Parathyroid adenoma (tissue), 2 donors: ENCODE results near the gene RTP5.
"Not testable (repeated sequence)": the region's sequence is repeated elsewhere in the genome, so short reads cannot be mapped to it uniquely, and the experiment has no call there.

Experiments used
- H2AFZ ChIP-seq: fragments of 300-600 bp; sonication (generic); one replicate; pipeline ENCODE4 v1.7.0; 2017; ENCODE audit warnings: antibody characterized with exemption, mild to moderate bottlenecking
- H3K27ac ChIP-seq: fragments of 300-600 bp; sonication (generic); one replicate; pipeline ENCODE4 v1.7.0; 2017
- H3K27me3 ChIP-seq: fragments of 300-600 bp; sonication (generic); one replicate; pipeline ENCODE4 v1.7.0; 2017; ENCODE audit warnings: low read length; ENCODE audit not compliant: control insufficient read depth, insufficient read depth
- H3K36me3 ChIP-seq: fragments of 300-600 bp; sonication (generic); one replicate; pipeline ENCODE4 v1.7.0; 2017; ENCODE audit warnings: low read length; ENCODE audit not compliant: control insufficient read depth, insufficient read depth
- H3K4me1 ChIP-seq: fragments of 300-600 bp; sonication (generic); one replicate; pipeline ENCODE4 v1.7.0; 2017; ENCODE audit warnings: control low read depth
- H3K4me2 ChIP-seq: fragments of 300-600 bp; sonication (generic); one replicate; pipeline ENCODE4 v1.7.0; 2017; ENCODE audit warnings: low read length
- H3K4me3 ChIP-seq: fragments of 300-600 bp; sonication (generic); one replicate; pipeline ENCODE4 v1.7.0; 2017; ENCODE audit warnings: low read depth, low read length
- H3K79me2 ChIP-seq: fragments of 300-600 bp; sonication (generic); one replicate; pipeline ENCODE4 v1.7.0; 2017; ENCODE audit warnings: control low read depth
- H3K9ac ChIP-seq: fragments of 300-600 bp; sonication (generic); one replicate; pipeline ENCODE4 v1.7.0; 2017; ENCODE audit warnings: mild to moderate bottlenecking
- H3K9me3 ChIP-seq: fragments of 300-600 bp; sonication (generic); one replicate; pipeline ENCODE4 v1.7.0; 2017; ENCODE audit warnings: low read length; ENCODE audit not compliant: control insufficient read depth
- CTCF ChIP-seq: fragments of 300-600 bp; sonication (generic); IDR thresholded peaks from one replicate; pipeline ENCODE4 v1.7.0; 2017; ENCODE audit warnings: antibody characterized with exemption, mild to moderate bottlenecking
- donor health status: primary hyperparathyroidism.

The RTP5 gene

GRCh38 chr2:241904791-241905710 lies 35.5 kb downstream of the RTP5 start:
- Histone ChIP-seq H3K27ac (no peak overlapping the region), H3K4me2 (no peak overlapping the region), H3K9ac (no peak overlapping the region), H3K27me3 (no peaks in the 10 kb centered on the region), H2AFZ (no peak overlapping the region), H3K4me1 (peaks cover 2% of the 10 kb centered on the region), H3K79me2 (no peaks in the 10 kb centered on the region), H3K4me3 (no peak overlapping the region), H3K36me3 (no peaks in the 10 kb centered on the region), H3K9me3 (no peaks in the 10 kb centered on the region)
- no peak for TF ChIP-seq CTCF

- no peaks in the 10 kb centered on the region for H3K36me3 ChIP-seq
- H3K27ac ChIP-seq: no peak overlapping the region
- H3K27me3 ChIP-seq: no peaks in the 10 kb centered on the region
- peaks cover 2% of the 10 kb centered on the region for H3K4me1 ChIP-seq
- no peak overlapping the region for H3K4me2 ChIP-seq
- H3K79me2 ChIP-seq: no peaks in the 10 kb centered on the region
- no peak overlapping the region for H3K4me3 ChIP-seq
- no peaks in the 10 kb centered on the region for H3K9me3 ChIP-seq
- no peak for TF ChIP-seq CTCF
- H3K9ac ChIP-seq: no peak overlapping the region
- H2AFZ ChIP-seq: no peak overlapping the region
Observed at GRCh38 chr2:241905716-241906377, 36.3 kb downstream of the RTP5 start.

GRCh38 chr2:241906378-241906770 lies 36.8 kb downstream of the RTP5 start:
- not testable (repeated sequence) for H3K9ac ChIP-seq, H3K27me3 ChIP-seq, H3K27ac ChIP-seq, H3K9me3 ChIP-seq, H3K36me3 ChIP-seq, H2AFZ ChIP-seq, H3K79me2 ChIP-seq, H3K4me3 ChIP-seq, H3K4me1 ChIP-seq, H3K4me2 ChIP-seq

GRCh38 chr2:241906826-241907570 lies 37.5 kb downstream of the RTP5 start:
- no peak overlapping the region for H3K27ac ChIP-seq
- H3K27me3 ChIP-seq: no peaks in the 10 kb centered on the region
- no peak overlapping the region for H3K4me2 ChIP-seq
- H2AFZ ChIP-seq: no peak overlapping the region
- no peaks in the 10 kb centered on the region for H3K9me3 ChIP-seq
- TF ChIP-seq CTCF: no peak
- no peaks in the 10 kb centered on the region for H3K4me1 ChIP-seq
- no peak overlapping the region for H3K9ac ChIP-seq
- H3K4me3 ChIP-seq: no peak overlapping the region
- H3K36me3 ChIP-seq: no peaks in the 10 kb centered on the region
- no peaks in the 10 kb centered on the region for H3K79me2 ChIP-seq

- H3K79me2 ChIP-seq, H3K4me2 ChIP-seq, H3K9me3 ChIP-seq, H2AFZ ChIP-seq, H3K27ac ChIP-seq, H3K9ac ChIP-seq, H3K27me3 ChIP-seq, H3K4me1 ChIP-seq, H3K4me3 ChIP-seq, H3K36me3 ChIP-seq: not testable (repeated sequence)
Observed at GRCh38 chr2:241907831-241908230, 38.3 kb downstream of the RTP5 start.
